GM13977 (cell line): ENCODE data around the gene IFI6.

Experiments used
- DNase-seq: peaks from one replicate; pipeline ENCODE4 v3.0.0; 2012; ENCODE audit warnings: low spot score
- CTCF ChIP-seq: IDR thresholded peaks from 2 replicates; pipeline ENCODE4 v1.5.1; 2012; ENCODE audit warnings: mild to moderate bottlenecking, control low read depth; ENCODE audit not compliant: insufficient read depth; ENCODE audit errors: extremely low read depth, missing control alignments
- in situ Hi-C: fragments of 300-500 bp; cut with MboI; formaldehyde crosslinking; loops from one replicate; pipeline ENCODE4 v1.12.0; 2022; ENCODE audit warnings: low sequenced_read_pairs, low pct_unique_long_range_greater_than_20kb, mixed read lengths, inconsistent platforms; ENCODE audit not compliant: unreplicated experiment

IFI6 gene

GRCh38 chr1:27668808-27669723, 2.9 kb downstream of the IFI6 start:
- peak; percentile 84 for DNase-seq
- TF ChIP-seq CTCF, result peak; percentile 94
- in situ Hi-C loops, result loop anchor here (5.0 kb wide), 1 partner anchor 62 kb away; no protein-coding TSS in a partner anchor

- DNase-seq, result no peak
- in situ Hi-C loops, result loop anchor here (5.0 kb wide), 1 partner anchor 61 kb away; no protein-coding TSS in a partner anchor
- no peak for TF ChIP-seq CTCF
Measured at GRCh38 chr1:27668121-27668807, 3.7 kb downstream of the IFI6 start.

GRCh38 chr1:27666791-27667254, 5.2 kb downstream of the IFI6 start:
- no peak for DNase-seq
- no peak for TF ChIP-seq CTCF
- in situ Hi-C loops, result loop anchor here (5.0 kb wide), 1 partner anchor 60 kb away; no protein-coding TSS in a partner anchor

GRCh38 chr1:27666294-27666693, 5.7 kb downstream of the IFI6 start:
- DNase-seq, result no peak
- in situ Hi-C loops, result loop anchor here (5.0 kb wide), 1 partner anchor 59 kb away; no protein-coding TSS in a partner anchor
- TF ChIP-seq CTCF, result no peak

- DNase-seq, result no peak
- in situ Hi-C loops, result loop anchor here (5.0 kb wide), 1 partner anchor 58 kb away; no protein-coding TSS in a partner anchor
- TF ChIP-seq CTCF, result no peak
Measured at GRCh38 chr1:27665016-27665651, 6.9 kb downstream of the IFI6 start.

- no peak for TF ChIP-seq CTCF
- no peak for DNase-seq
- in situ Hi-C loops, result no loop called here
Measured at GRCh38 chr1:27664291-27664690, 7.7 kb downstream of the IFI6 start.
